Mesendoderm (in vitro differentiated cells): ENCODE results near the gene GAB3.

Experiments used
- DNase-seq: peaks from one replicate; pipeline ENCODE4 v3.0.0; 2013
- H2AK5ac ChIP-seq: 2 replicates; pipeline ENCODE4 v1.6.1; 2013; ENCODE audit warnings: low read length, inconsistent platforms
- H2BK120ac ChIP-seq: 2 replicates; pipeline ENCODE4 v1.6.1; 2013; ENCODE audit warnings: low read depth, mild to moderate bottlenecking, low read length, moderate library complexity, mixed read lengths
- H2BK15ac ChIP-seq: replicated peaks from 2 replicates; pipeline ENCODE4 v1.6.1; 2013; ENCODE audit warnings: low read depth, mild to moderate bottlenecking, moderate library complexity
- H2BK5ac ChIP-seq: 2 replicates; pipeline ENCODE4 v1.6.1; 2013; ENCODE audit warnings: low read length, inconsistent platforms
- H3K18ac ChIP-seq: 2 replicates; pipeline ENCODE4 v1.6.1; 2013; ENCODE audit warnings: mild to moderate bottlenecking, low read length, mixed read lengths
- H3K23ac ChIP-seq: one replicate; pipeline ENCODE4 v1.6.1; 2013; ENCODE audit warnings: low read length
- H3K27ac ChIP-seq: 2 replicates; pipeline ENCODE4 v1.5.1; 2013; ENCODE audit warnings: low read depth, mild to moderate bottlenecking, inconsistent platforms, low read length, moderate library complexity
- H3K27me3 ChIP-seq: 2 replicates; pipeline ENCODE4 v1.6.1; 2013; ENCODE audit warnings: low read length, control low read depth, mild to moderate bottlenecking, inconsistent platforms; ENCODE audit not compliant: insufficient read depth, poor library complexity
- H3K36me3 ChIP-seq: 2 replicates; pipeline ENCODE4 v1.6.1; 2013; ENCODE audit warnings: low read length, inconsistent platforms; ENCODE audit not compliant: control insufficient read depth, insufficient read depth
- H3K4ac ChIP-seq: one replicate; pipeline ENCODE4 v1.6.1; 2013; ENCODE audit warnings: low read depth, mild to moderate bottlenecking, low read length, moderate library complexity
- H3K4me1 ChIP-seq: 2 replicates; pipeline ENCODE4 v1.6.1; 2013; ENCODE audit warnings: low read depth, low read length, inconsistent platforms; ENCODE audit not compliant: control insufficient read depth
- H3K4me2 ChIP-seq: 2 replicates; pipeline ENCODE4 v1.6.1; 2013; ENCODE audit warnings: low read length
- H3K4me3 ChIP-seq: 2 replicates; pipeline ENCODE4 v1.5.1; 2013; ENCODE audit warnings: mild to moderate bottlenecking, low read length
- H3K56ac ChIP-seq: one replicate; pipeline ENCODE4 v1.6.1; 2013; ENCODE audit warnings: low read length
- H3K79me1 ChIP-seq: 2 replicates; pipeline ENCODE4 v1.6.1; 2013; ENCODE audit warnings: low read length, inconsistent platforms
- H3K79me2 ChIP-seq: 2 replicates; pipeline ENCODE4 v1.6.1; 2013; ENCODE audit warnings: mild to moderate bottlenecking, low read length; ENCODE audit not compliant: control insufficient read depth, insufficient read depth
- H3K9ac ChIP-seq: 2 replicates; pipeline ENCODE4 v1.6.1; 2013; ENCODE audit warnings: low read length, inconsistent platforms
- H4K5ac ChIP-seq: one replicate; pipeline ENCODE4 v1.6.1; 2013; ENCODE audit warnings: low read length
- H4K8ac ChIP-seq: one replicate; pipeline ENCODE4 v1.6.1; 2013; ENCODE audit warnings: low read depth, mild to moderate bottlenecking, control low read depth, low read length, moderate library complexity
- WGBS: extraction: QIAGEN DNeasy Blood & Tissue Kit; methylation state at CpG from one replicate; pipeline ENCODE4 v1.1.7; 2013; ENCODE audit warnings: low lambda C conversion rate, missing lambda C conversion rate; ENCODE audit not compliant: insufficient coverage; ENCODE audit errors: extremely low coverage; 5-methylcytosine and 5-hydroxymethylcytosine counted together

GAB3 gene

GRCh38 chrX:154776753-154777152, 25.9 kb upstream of the GAB3 start:
- no peak overlapping the region for H2BK5ac ChIP-seq
- H3K23ac ChIP-seq, result no peak overlapping the region
- H3K4me2 ChIP-seq, result no peak overlapping the region
- H3K56ac ChIP-seq, result no peak overlapping the region
- no peak overlapping the region for H2BK15ac ChIP-seq
- no peak overlapping the region for H2AK5ac ChIP-seq
- no peak for DNase-seq
- H3K36me3 ChIP-seq, result peaks cover 15% of the 10 kb centered on the region
- H3K4me3 ChIP-seq, result no peak overlapping the region
- no peak overlapping the region for H3K9ac ChIP-seq
- H3K27me3 ChIP-seq, result no peaks in the 10 kb centered on the region
- no peaks in the 10 kb centered on the region for H3K4me1 ChIP-seq
- no peak overlapping the region for H3K4ac ChIP-seq
- no peak overlapping the region for H3K27ac ChIP-seq
- H3K79me2 ChIP-seq, result no peaks in the 10 kb centered on the region
- no peak overlapping the region for H3K18ac ChIP-seq
- no peaks in the 10 kb centered on the region for H3K79me1 ChIP-seq
- H2BK120ac ChIP-seq, result no peak overlapping the region
- no peak overlapping the region for H4K5ac ChIP-seq
- no peak overlapping the region for H4K8ac ChIP-seq
- WGBS, result no CpG with 5 or more reads among the region's 2 CpGs

- Histone ChIP-seq H4K5ac (no peak overlapping the region), H3K4me3 (no peak overlapping the region), H3K4me1 (no peaks in the 10 kb centered on the region), H2BK5ac (no peak overlapping the region), H3K79me2 (no peaks in the 10 kb centered on the region), H3K18ac (no peak overlapping the region), H4K8ac (no peak overlapping the region), H3K79me1 (no peaks in the 10 kb centered on the region), H2AK5ac (no peak overlapping the region), H3K27ac (no peak overlapping the region), H3K23ac (no peak overlapping the region), H2BK15ac (no peak overlapping the region), H2BK120ac (no peak overlapping the region), H3K9ac (no peak overlapping the region), H3K36me3 (peaks cover 15% of the 10 kb centered on the region), H3K4me2 (no peak overlapping the region), H3K27me3 (no peaks in the 10 kb centered on the region), H3K56ac (no peak overlapping the region), H3K4ac (no peak overlapping the region)
- peak; percentile 22 for DNase-seq
- no CpG with 5 or more reads among the region's 15 CpGs for WGBS
Observed at GRCh38 chrX:154775419-154776349, 24.8 kb upstream of the GAB3 start.

- H2AK5ac ChIP-seq, result no peak overlapping the region
- no peaks in the 10 kb centered on the region for H3K79me1 ChIP-seq
- no peak overlapping the region for H3K4me3 ChIP-seq
- no peak overlapping the region for H2BK15ac ChIP-seq
- H3K4me2 ChIP-seq, result no peak overlapping the region
- H2BK120ac ChIP-seq, result no peak overlapping the region
- H3K36me3 ChIP-seq, result peaks cover 17% of the 10 kb centered on the region
- H3K18ac ChIP-seq, result no peak overlapping the region
- H3K27me3 ChIP-seq, result no peaks in the 10 kb centered on the region
- H3K27ac ChIP-seq, result no peak overlapping the region
- H4K8ac ChIP-seq, result no peak overlapping the region
- H3K4me1 ChIP-seq, result no peaks in the 10 kb centered on the region
- no peaks in the 10 kb centered on the region for H3K79me2 ChIP-seq
- no peak for DNase-seq
- no peak overlapping the region for H3K23ac ChIP-seq
- WGBS, result no CpG with 5 or more reads among the region's 5 CpGs
- H2BK5ac ChIP-seq, result no peak overlapping the region
- H3K4ac ChIP-seq, result no peak overlapping the region
- H3K56ac ChIP-seq, result no peak overlapping the region
- H3K9ac ChIP-seq, result no peak overlapping the region
- no peak overlapping the region for H4K5ac ChIP-seq
Observed at GRCh38 chrX:154774622-154775021, 23.7 kb upstream of the GAB3 start.

GRCh38 chrX:154762537-154763296, 11.8 kb upstream of the GAB3 start, which contains the start of gene DKC1:
Gene DKC1, plus strand, starts transcription at chrX:154762864. Its CDS starts 102 bp downstream, at chrX:154762966.
- no CpG with 5 or more reads among the region's 84 CpGs for WGBS
- peak within 1 kb of the TSS; percentile 89 for H3K56ac ChIP-seq
- peaks cover 26% of the 10 kb centered on the region for H3K79me2 ChIP-seq
- peaks cover 15% of the 10 kb centered on the region for H3K36me3 ChIP-seq
- H3K79me1 ChIP-seq, result no peaks in the 10 kb centered on the region
- H2BK15ac ChIP-seq, result no peak within 1 kb of the TSS
- H3K4me1 ChIP-seq, result no peaks in the 10 kb centered on the region
- no peak within 1 kb of the TSS for H2BK120ac ChIP-seq
- peak within 1 kb of the TSS; percentile 97 for H3K4ac ChIP-seq
- DNase-seq, result peak; percentile 97
- H4K8ac ChIP-seq, result peak within 1 kb of the TSS; percentile 13
- no peak within 1 kb of the TSS for H2AK5ac ChIP-seq
- H3K27me3 ChIP-seq, result no peaks in the 10 kb centered on the region
- peak within 1 kb of the TSS; percentile 88 for H3K4me3 ChIP-seq
- H3K23ac ChIP-seq, result peak within 1 kb of the TSS; percentile 66
- H3K18ac ChIP-seq, result peak within 1 kb of the TSS; percentile 85
- peak within 1 kb of the TSS; percentile 94 for H3K9ac ChIP-seq
- peak within 1 kb of the TSS; percentile 81 for H3K27ac ChIP-seq
- peak within 1 kb of the TSS; percentile 75 for H3K4me2 ChIP-seq
- no peak within 1 kb of the TSS for H4K5ac ChIP-seq
- H2BK5ac ChIP-seq, result peak within 1 kb of the TSS; percentile 93

- peak overlapping the region; percentile 89 for H3K56ac ChIP-seq
- H4K8ac ChIP-seq, result peak overlapping the region; percentile 13
- H3K9ac ChIP-seq, result peak overlapping the region; percentile 85
- H3K18ac ChIP-seq, result peak overlapping the region; percentile 84
- peak overlapping the region; percentile 76 for H3K27ac ChIP-seq
- peak overlapping the region; percentile 93 for H2BK5ac ChIP-seq
- H2BK120ac ChIP-seq, result no peak overlapping the region
- WGBS, result no CpG with 5 or more reads among the region's 11 CpGs
- H3K4me1 ChIP-seq, result no peaks in the 10 kb centered on the region
- H2BK15ac ChIP-seq, result no peak overlapping the region
- no peak overlapping the region for H3K4ac ChIP-seq
- peaks cover 26% of the 10 kb centered on the region for H3K79me2 ChIP-seq
- peak overlapping the region; percentile 40 for H3K4me3 ChIP-seq
- peaks cover 15% of the 10 kb centered on the region for H3K36me3 ChIP-seq
- H3K23ac ChIP-seq, result peak overlapping the region; percentile 66
- H3K4me2 ChIP-seq, result peak overlapping the region; percentile 73
- no peaks in the 10 kb centered on the region for H3K27me3 ChIP-seq
- no peak overlapping the region for H4K5ac ChIP-seq
- H3K79me1 ChIP-seq, result no peaks in the 10 kb centered on the region
- peak; percentile 22 for DNase-seq
- no peak overlapping the region for H2AK5ac ChIP-seq
Observed at GRCh38 chrX:154761977-154762536, 11.2 kb upstream of the GAB3 start.
